Activated CD4-positive, alpha-beta T cell treated with anti-CD3 and anti-CD28 coated beads, Interleukin-2, amount 50 U/mL, for 4 hours (primary cell): ENCODE measurements around the gene FAM13A.

Experiments
- DNase-seq, 2 experiments: peaks; one replicate each; pipeline ENCODE4 v3.0.0-alpha.2; 2020

The FAM13A gene

DNA sequence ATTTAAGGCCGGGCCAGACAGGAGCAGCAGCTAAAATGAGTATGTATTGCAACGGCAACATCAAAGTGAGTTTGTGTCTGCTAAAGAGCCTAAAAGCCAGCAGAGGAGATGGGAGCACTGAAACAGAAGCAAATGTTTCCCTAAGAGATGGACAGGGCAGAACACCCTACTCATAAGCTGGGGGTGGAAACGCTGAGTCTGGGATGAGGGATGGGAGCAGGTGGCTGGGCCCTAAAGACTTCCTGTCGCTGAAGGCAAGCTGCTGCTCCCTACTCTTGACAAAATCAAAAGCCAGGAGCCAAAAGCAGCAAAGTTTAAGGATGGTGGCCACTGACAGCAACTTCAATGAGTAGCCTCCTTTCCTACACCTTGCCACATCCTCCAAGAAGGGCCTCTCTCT, 318.8 kb downstream of the FAM13A start:
- no peak for DNase-seq

DNA sequence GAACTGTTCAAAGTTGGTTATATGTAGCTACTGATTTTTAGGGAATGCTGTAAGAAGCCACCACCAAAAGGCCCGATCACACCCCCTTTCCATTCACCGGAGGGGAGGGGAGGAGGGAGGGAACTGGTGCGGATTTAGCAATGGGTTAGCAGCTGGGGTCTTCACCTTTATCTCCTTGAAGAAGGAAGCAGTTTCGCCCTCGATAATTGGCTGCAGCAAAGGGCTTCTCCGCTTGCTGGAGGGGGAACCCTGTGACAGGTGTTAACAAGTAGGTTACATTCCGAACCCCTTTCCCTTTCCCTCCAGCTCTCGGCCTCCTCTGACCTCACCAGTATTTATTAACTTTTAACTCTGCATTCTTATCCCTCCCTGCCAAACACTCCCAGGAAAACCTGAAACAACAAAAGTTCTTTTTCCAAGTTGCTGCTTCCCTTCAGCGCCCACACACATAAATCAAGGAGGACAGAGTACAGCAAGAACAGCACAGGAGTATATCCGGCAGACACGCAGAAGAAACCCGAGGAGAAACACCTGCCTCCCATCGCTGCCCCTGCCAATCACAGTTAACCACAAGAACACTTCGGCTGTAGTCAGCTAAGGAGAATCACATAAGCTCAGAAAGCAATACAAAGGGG, 319.6 kb downstream of the FAM13A start:
- DNase-seq, result peak in 1 of 2 experiments; percentile 12

DNA sequence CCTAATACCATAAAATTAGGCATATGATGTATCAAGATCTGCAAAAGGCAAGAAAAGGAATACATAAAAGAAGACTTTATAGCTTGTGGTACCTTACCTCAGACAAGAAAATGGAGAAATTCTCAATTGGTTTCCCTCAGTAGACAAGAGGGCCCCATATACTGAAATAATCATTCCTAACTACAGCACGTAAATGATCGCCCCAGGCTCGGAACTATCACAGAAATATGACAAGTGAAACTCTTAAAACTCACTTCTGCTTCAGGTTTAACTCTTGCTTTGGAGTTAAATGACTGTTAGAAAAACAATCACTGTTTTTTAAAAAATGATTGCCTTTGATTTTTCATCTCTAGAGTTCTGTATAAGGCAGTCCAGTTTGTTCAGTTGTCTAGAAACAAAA, 320.7 kb downstream of the FAM13A start:
- no peak for DNase-seq

DNA sequence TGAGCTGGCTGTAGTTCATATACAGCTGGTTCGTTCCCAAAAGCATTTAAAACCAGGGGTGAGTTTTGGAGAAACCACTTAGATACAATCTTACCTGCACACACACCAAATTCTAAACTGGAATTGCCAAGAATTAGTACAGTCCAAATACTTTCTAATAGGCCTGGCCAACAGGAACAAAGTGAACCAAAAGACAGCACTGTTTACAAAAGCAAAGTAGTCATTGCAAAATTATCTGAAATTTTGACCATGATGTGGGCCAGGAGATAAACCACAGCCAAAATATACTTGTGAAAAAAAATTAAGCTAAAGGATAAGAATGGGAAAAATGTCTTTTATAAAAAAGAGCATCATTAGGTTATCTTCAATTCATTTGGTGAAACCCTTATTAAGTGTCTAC, 321.4 kb downstream of the FAM13A start:
- DNase-seq, result no peak

- DNase-seq, result no peak
These were observed 322.5 kb downstream of the FAM13A start for GRCh38 chr4:88734403-88734949.

DNA sequence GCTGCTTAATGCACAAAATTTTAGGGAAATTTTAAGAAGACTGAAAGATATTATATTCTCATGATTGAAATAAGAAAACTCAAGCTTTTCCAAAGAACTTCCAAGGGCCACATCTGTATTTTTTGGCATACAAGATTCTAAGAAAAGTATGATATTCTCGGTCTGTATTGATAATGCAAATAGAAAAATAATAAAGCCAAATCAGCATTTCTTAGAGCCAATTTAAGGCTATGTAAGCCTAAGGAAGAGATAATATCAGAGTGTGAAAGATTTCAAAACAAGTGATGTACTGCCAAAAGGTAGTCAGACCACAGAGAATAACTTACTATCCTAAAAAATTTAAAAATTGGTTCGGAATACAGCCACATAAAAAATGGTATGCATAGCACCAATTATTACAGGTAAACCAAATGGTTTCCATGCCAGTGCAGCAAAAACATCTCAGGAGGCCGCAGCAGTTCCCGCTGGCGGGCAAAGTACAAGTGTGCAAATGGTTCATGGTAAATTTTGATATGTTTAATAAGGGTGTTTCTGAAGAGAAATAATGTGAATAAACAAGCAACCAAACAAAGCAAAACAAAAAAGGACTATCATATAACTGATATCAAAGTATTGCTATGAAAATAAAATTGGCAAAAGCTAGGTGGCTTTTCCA, 324.1 kb downstream of the FAM13A start:
- DNase-seq, result no peak

GRCh38 chr4:88731381-88731780, 325.6 kb downstream of the FAM13A start:
- DNase-seq, result no peak

DNA sequence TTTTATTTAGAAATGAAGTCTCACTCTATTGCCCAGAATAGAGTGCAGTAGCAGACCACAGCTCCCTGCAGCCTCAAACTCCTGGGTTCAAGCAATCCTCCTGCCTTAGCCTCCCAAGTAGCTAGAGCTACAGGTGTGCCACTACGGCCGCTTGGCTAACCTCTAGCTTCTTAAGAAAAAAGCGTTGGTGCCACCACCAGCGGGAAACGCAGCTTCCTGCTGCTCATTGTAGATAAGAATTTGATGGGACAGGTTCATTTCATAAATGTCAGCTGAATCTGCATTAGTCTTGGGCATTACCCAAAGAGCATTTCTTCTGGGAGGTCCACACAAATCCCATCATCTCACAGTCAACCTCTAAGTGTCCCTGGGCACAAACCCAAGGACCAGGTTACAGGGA, 326.2 kb downstream of the FAM13A start:
- DNase-seq, result no peak

DNA sequence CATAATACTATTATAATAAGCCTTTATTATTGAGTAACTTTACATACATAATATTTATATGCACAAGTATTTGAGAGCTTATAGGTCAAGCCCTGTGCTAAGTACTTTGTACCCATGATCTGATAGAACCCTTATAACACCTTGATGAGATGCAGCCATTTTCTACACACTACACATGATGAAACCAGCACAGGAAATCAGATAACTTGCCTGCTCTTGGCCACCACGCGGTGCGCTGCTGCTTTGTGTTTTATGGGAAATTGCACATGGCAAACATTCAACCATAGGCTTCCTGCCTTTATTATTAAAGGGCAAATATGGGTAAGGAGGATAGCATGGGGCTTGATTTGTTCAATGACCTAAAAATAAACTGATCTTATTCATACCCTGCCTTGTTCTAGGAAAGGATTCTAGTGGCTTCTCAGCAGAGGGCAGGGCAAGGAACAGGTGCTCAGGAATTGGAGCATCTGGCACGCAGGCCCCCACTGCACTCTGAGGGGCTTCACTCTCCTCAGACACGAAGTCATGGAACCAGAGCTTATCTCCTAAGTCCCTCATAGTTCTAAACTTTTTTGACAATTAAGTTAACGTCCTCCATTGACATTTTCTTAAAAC, 327.7 kb downstream of the FAM13A start:
- no peak for DNase-seq

DNA sequence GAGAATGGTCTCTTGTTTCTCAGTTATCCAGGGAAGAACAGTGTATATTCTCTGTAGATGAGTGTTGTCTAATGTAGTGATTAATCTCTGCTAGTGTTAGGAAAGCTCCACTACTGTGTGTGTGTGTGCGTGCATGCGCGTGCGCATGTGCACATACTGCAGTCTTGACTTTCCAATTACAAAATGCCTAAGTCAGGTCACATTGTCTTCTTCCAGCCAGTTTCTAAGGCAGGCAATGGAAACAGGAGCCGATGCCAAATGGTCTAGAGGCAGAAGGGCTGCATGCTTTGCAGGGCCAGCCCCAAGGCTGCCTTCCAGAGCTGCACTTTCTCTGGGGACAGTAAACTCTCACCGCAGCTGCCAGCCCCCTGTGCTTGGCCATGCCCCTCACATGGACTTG, 328.8 kb downstream of the FAM13A start:
- DNase-seq, result no peak

- DNase-seq, result no peak
These were observed 331.0 kb downstream of the FAM13A start for GRCh38 chr4:88725986-88726385.

GRCh38 chr4:88725143-88725542, 331.8 kb downstream of the FAM13A start:
- DNase-seq, result no peak

GRCh38 chr4:88724406-88724805, 332.6 kb downstream of the FAM13A start:
- no peak for DNase-seq

GRCh38 chr4:88722828-88723227, 334.2 kb downstream of the FAM13A start:
- no peak for DNase-seq

- DNase-seq, result no peak
These were observed 334.7 kb downstream of the FAM13A start for GRCh38 chr4:88722276-88722780.

DNA sequence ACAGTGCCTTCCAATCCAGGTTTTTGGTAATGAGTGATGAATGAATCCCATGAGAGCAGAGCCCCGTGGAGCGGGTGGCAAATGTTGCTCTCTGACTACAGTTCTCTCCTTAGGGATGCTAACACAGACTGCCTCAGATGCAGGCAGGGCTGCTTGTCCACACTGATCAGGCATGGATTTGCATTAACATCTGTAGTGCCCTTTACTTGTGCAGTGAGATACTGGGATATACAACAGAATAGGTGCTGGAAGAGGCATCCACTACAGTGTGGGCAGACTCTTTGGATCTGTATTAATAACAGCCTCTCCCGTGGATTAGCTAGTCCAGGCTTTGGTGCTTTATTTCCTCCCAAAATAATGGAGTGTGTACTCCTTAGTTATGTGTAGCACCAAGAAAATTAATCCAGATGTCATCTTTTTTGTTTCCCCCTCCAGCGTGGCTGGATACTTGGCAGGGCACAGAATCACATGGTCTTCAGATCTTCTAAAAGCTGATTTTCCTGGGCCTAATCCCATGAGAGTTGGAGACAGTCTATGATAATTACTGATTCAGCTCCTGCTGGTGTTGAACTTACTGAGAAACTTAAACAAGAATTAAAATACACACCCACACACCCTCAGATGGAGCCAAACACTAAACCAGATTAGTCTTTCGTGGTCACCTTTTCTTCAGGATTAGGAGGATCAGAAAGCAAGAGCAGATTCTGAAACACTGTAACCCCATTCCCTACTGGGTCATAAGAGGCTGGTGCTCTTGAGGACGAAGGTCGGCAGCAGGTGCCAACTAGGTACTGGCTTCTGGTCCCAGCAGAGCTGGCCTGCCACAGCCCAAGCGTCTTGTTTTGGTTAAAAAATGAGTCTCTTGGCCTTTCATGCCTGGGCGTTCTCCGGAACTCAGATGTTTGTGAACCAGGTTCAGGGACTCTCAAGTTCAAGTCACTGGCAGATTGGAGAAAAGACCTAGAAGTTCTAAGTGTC, 336.2 kb downstream of the FAM13A start:
- no peak for DNase-seq

DNA sequence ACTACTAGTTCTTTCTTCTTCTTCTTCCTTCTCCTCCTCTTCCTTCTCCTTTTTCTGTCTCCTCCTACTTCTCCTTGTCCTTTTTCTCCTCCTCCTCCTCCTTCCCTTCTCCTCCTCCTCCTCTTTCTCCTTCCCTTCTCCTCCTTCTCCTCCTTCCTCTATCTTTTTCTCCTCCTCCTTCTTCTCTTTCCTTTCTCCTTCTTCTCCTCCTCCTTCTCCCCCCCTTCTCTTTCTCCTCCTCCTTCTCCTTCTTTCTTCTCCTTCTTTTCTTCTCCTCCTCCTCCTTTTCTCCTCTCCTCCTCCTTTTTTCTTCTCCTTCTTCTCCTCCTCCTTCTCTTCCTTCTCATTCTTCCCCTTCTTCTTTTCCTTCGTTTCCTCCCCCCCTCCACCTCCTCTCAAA, 337.6 kb downstream of the FAM13A start:
- no peak for DNase-seq

- DNase-seq, result no peak
These were observed 338.9 kb downstream of the FAM13A start for GRCh38 chr4:88718098-88718497.

- DNase-seq, result no peak
These were observed 343.2 kb downstream of the FAM13A start for GRCh38 chr4:88713782-88714181.

DNA sequence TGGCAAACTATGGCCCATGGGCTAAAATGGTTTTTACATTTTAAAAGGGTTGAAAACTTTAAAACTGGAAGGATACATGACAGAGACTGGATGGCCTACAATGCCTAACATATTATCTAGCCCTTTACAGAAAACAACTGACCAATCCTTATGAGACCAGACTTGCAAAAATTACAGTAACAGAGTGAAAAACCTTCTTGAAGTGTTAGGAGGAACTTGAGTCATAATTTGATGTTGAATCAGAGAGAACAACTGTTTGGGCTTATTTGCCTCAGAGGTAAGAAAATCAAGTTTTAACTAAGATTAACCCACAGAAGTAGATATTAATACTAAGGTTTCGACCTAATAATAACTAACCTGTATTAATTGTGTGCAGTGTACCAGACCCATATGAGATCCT, 347.0 kb downstream of the FAM13A start:
- DNase-seq, result no peak

DNA sequence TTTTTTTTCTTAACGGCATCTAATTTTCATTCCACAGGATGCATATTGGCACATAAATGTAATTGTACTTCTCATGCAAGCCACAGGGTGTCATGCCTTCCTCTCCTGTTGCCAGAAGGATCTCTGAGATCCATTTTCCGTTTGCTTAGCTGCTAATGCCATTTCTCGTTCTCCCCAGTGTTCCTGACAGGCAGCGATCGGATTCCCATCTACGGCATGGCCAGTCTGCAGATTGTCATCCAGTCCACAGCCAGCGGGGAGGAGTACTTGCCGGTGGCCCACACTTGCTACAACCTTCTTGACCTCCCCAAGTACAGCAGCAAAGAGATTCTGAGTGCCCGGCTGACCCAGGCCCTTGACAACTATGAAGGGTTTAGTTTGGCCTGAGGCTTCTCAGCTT, 350.4 kb downstream of the FAM13A start:
- DNase-seq, result no peak

DNA sequence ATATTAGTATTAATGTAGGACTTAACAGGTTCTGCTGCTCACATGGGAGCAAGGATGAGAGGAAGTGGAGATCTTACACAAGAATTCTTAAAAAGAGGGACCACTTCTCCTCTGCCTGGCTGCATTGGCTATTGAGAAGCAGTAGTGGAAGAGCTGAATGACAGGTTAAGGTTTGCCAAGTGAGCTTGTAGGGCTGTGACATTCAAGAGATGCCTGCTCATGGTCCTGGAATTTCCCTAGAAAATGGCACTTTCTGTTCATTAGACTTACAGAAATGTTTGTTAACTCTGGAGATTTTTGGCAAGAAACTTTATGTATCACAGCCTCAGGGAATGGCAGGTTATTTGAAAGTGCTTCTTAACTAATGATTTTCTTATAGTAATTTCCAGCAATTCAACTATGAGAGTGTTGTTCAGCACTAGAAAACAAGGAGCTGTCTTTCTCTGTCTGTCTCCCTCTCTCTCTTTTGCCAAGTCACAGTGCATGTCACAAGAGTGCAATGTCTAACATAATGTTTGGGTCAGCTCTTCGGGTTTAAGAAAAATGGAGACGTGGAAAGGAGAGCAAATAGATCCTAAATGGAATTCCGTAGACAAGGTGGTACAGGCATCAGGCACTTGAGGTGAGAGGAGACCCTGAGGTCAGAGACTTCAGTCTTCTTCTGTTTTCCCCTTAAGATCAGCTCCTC, 351.0 kb downstream of the FAM13A start:
- DNase-seq, result no peak
